Gastrocnemius medialis (tissue), 4 donors: ENCODE results near the gene ANKS1B. TPM values are rescaled to one million over a fixed set of nuclear protein-coding genes. Genes with fewer than 3 reads are reported as not detected.

Source experiments
- ATAC-seq, 2 donors: fragments of 150-250 bp; one replicate each; pipeline ENCODE4 v1.9.1; 2016
- DNase-seq, 2 donors: peaks; one replicate each; pipeline ENCODE4 v3.0.0-alpha.2; 2019
- H3K27ac ChIP-seq, 4 donors: fragments of 200-600 bp; sonication (generic); 1 replicate in 1 of 4; 2 replicates in 3 of 4; pipeline ENCODE4 v1.5.1; 2016 to 2018; ENCODE audit warnings: mild to moderate bottlenecking in 2 of 4, moderate library complexity in 1 of 4
- H3K27me3 ChIP-seq, 3 donors: fragments of 200-600 bp; sonication (generic) in 2 of 3; 1 replicate in 1 of 3; 2 replicates in 2 of 3; pipeline versions ENCODE4 v1.5.1 to v1.6.0; 2016 to 2019; ENCODE audit warnings: mild to moderate bottlenecking in 1 of 3, moderate library complexity in 1 of 3
- H3K36me3 ChIP-seq, 2 donors: fragments of 200-600 bp; sonication (generic) in 1 of 2; one replicate each; pipeline ENCODE4 v1.5.1; 2017 to 2018
- H3K4me1 ChIP-seq, 2 donors: fragments of 200-600 bp; sonication (generic) in 1 of 2; one replicate each; pipeline ENCODE4 v1.5.1; 2016 to 2017; ENCODE audit warnings: mild to moderate bottlenecking in 2 of 2
- H3K4me3 ChIP-seq, 4 donors: fragments of 200-600 bp; sonication (generic) in 3 of 4; 1 replicate in 1 of 4; 2 replicates in 3 of 4; pipeline ENCODE4 v1.5.1; 2016 to 2019; ENCODE audit warnings: mild to moderate bottlenecking in 2 of 4
- H3K9me3 ChIP-seq, 3 donors: fragments of 200-600 bp; sonication (generic) in 2 of 3; 1 replicate in 1 of 3; 2 replicates in 2 of 3; pipeline ENCODE4 v1.5.1; 2016 to 2019
- CTCF ChIP-seq, 5 experiments: fragments of 450-650 bp in 3 of 5; fragments of 200-600 bp in 2 of 5; sonication (generic) in 2 of 5; IDR thresholded peaks in 4 of 5; conservative IDR thresholded peaks in 1 of 5; 1 replicate in 4 of 5; 2 replicates in 1 of 5; pipeline ENCODE4 v1.5.1; 2016 to 2019; ENCODE audit warnings: antibody characterized with exemption in 5 of 5, mild to moderate bottlenecking in 3 of 5, moderate library complexity in 3 of 5
- POLR2A ChIP-seq, 2 donors: fragments of 450-650 bp; IDR thresholded peaks; one replicate each; pipeline ENCODE4 v1.6.1; 2017; ENCODE audit warnings: antibody characterized with exemption in 2 of 2, mild to moderate bottlenecking in 2 of 2, moderate library complexity in 2 of 2
- in situ Hi-C, 4 donors: fragments of 200-750 bp; cut with MboI; loops; one replicate each; pipeline versions ENCODE4 v1.15.0 to v1.8.0; 2017; ENCODE audit warnings: low sequenced_read_pairs in 4 of 4
- intact Hi-C: fragments of 100-400 bp; cut with DNase I; formaldehyde crosslinking; loops from one replicate; pipeline ENCODE4 v1.15.1; 2023; ENCODE audit warnings: low total_unique reads
- total RNA-seq, 4 donors: library from RNA; depleted of rRNA; stranded (reverse); fragments of >200 nt; gene quantifications; one replicate each; pipeline versions ENCODE4 v1.1.0 to v1.2.3, GENCODE V29; 2016

The ANKS1B gene
- total RNA-seq, 4 donors from 2014 or later: 3.9 to 14.5 (median 5.7) TPM

DNA sequence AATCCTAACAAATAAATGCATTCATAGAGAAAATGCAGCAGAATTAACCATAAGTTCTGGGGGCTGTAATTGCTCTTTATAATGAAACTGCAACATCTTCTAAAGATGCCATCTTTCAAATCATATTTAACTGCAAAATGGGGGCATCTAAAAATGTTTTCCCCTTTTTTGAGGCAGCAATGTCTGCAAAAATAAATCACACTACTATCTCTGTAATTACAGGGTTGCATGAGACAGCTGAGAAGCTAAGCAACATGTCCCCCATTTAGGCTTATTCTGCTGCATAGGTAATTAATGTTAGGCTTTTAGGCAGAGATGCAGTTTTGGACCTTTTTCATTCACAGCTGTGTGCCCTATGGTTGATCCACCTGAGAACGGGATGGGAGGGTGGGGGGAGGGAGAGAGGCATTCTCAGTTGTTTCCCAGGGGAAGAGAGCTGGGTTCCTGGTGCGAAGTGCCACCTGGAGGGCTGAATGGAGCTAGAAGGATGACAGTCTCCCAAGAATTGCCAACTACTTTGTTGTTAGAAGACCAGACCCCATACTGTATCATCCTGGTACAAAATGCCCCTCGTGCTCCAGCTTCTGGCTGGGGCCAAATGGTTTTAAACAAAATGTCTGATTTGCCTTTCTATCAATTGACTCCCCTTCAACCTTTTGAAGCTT is 1185.5 kb downstream of the ANKS1B start:
- H3K4me1 ChIP-seq: no peaks in the 10 kb centered on the region
- no peak overlapping the region for H3K27ac ChIP-seq
- no peaks in the 10 kb centered on the region for H3K9me3 ChIP-seq
- in situ Hi-C loops: no loop called here
- H3K36me3 ChIP-seq: no peaks in the 10 kb centered on the region
- H3K4me3 ChIP-seq: no peak overlapping the region
- no peak for DNase-seq
- H3K27me3 ChIP-seq: no peaks in the 10 kb centered on the region
- TF ChIP-seq POLR2A (IDR thresholded peaks at IDR 0.05): no peak
- TF ChIP-seq CTCF (IDR thresholded peaks at IDR 0.05 in 4 of 5, conservative IDR thresholded peaks at IDR 0.05 in 1 of 5): no peak
- no peak for ATAC-seq
- intact Hi-C loops: no loop called here

- Histone ChIP-seq H3K36me3 (no peaks in the 10 kb centered on the region), H3K4me1 (no peaks in the 10 kb centered on the region), H3K27ac (no peak overlapping the region), H3K4me3 (no peak overlapping the region), H3K27me3 (no peaks in the 10 kb centered on the region), H3K9me3 (no peaks in the 10 kb centered on the region)
- in situ Hi-C loops (no loop called here), intact Hi-C loops (no loop called here)
- TF ChIP-seq POLR2A (IDR thresholded peaks at IDR 0.05) (no peak), CTCF (IDR thresholded peaks at IDR 0.05 in 4 of 5, conservative IDR thresholded peaks at IDR 0.05 in 1 of 5) (no peak)
- DNase-seq (no peak), ATAC-seq (no peak)
Measured at GRCh38 chr12:98797200-98797599, 1187.5 kb downstream of the ANKS1B start.

DNA sequence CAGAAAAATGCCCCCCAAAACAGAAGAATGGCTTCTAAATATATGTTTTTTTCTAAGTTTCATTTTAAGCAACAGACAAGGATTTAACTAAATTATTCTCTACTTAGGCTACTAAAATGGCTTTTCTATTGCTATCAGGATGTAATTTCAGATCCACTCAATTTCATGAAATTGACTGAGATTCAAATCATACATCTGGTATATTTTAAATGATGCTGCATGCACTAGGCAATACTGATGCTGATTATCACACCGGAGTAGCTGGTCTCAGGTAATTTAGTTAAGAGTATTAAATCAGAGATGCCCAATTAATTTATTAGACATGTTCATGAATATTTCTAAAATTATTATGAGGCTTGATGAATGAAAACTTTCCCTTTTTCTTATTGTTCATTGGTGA is 1188.0 kb downstream of the ANKS1B start:
- in situ Hi-C loops: no loop called here
- TF ChIP-seq CTCF (IDR thresholded peaks at IDR 0.05 in 4 of 5, conservative IDR thresholded peaks at IDR 0.05 in 1 of 5): no peak
- TF ChIP-seq POLR2A (IDR thresholded peaks at IDR 0.05): no peak
- H3K4me1 ChIP-seq: no peaks in the 10 kb centered on the region

GRCh38 chr12:98793121-98793520 is 1191.6 kb downstream of the ANKS1B start:
- no peaks in the 10 kb centered on the region for H3K27me3 ChIP-seq
- H3K36me3 ChIP-seq: no peaks in the 10 kb centered on the region
- no peak overlapping the region for H3K4me3 ChIP-seq
- no peaks in the 10 kb centered on the region for H3K9me3 ChIP-seq
- no peak for DNase-seq
- in situ Hi-C loops: no loop called here
- no peak for ATAC-seq
- no peaks in the 10 kb centered on the region for H3K4me1 ChIP-seq
- TF ChIP-seq CTCF (IDR thresholded peaks at IDR 0.05 in 4 of 5, conservative IDR thresholded peaks at IDR 0.05 in 1 of 5) (no peak), POLR2A (IDR thresholded peaks at IDR 0.05) (no peak)
- H3K27ac ChIP-seq: no peak overlapping the region
- intact Hi-C loops: no loop called here

More for the DNA sequence above, 1188.0 kb downstream of the ANKS1B start:
- Histone ChIP-seq H3K27me3 (no peaks in the 10 kb centered on the region), H3K27ac (no peak overlapping the region), H3K4me3 (no peak overlapping the region), H3K9me3 (no peaks in the 10 kb centered on the region), H3K36me3 (no peaks in the 10 kb centered on the region)
- ATAC-seq: no peak
- DNase-seq: no peak
- intact Hi-C loops: no loop called here

- H3K36me3 ChIP-seq: no peaks in the 10 kb centered on the region
- H3K27me3 ChIP-seq: no peaks in the 10 kb centered on the region
- no peak for TF ChIP-seq CTCF (IDR thresholded peaks at IDR 0.05 in 4 of 5, conservative IDR thresholded peaks at IDR 0.05 in 1 of 5)
- TF ChIP-seq POLR2A (IDR thresholded peaks at IDR 0.05): no peak
- no peak for ATAC-seq
- DNase-seq: no peak
- no peak overlapping the region for H3K4me3 ChIP-seq
- H3K4me1 ChIP-seq: no peaks in the 10 kb centered on the region
- in situ Hi-C loops (no loop called here), intact Hi-C loops (no loop called here)
- no peaks in the 10 kb centered on the region for H3K9me3 ChIP-seq
- no peak overlapping the region for H3K27ac ChIP-seq
Measured at GRCh38 chr12:98791406-98791805, 1193.3 kb downstream of the ANKS1B start.
